ENCODE results near the gene ZSCAN22. TPM values are rescaled to one million over a fixed set of nuclear protein-coding genes. Genes with fewer than 3 reads are reported as not detected.

The ZSCAN22 gene
- total RNA-seq, 1 experiment from 2014 or later = 3.2 TPM

DNA sequence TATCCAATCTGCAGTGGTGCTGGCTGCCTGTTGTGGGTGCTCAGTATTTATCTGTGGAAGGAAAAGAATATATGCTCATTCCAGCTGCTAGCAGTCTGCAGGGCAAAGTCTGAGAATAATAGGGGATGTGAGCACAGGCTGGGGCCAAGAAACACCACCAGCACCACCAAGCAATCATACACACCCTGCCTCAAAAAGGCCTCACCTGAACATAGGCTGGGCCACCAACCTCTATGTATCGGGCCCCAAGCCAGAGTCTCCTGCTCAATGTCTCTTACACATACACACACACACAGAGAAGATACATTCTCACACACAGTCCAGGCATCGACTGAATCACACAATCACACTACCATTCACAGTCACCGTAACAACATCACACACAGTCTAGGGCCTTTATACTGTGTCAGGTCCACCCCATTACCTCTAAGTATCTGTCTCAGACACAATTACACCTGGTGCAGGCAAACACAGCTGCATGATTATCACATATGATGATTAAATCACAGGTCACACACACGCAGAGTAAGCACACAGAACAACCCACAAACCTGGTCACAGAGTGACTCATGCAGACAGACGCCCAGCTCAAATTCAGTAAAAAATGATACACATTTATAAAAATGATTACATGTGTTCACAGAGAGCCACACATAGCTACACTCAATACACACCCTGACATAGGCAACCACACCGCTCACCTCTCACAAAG, 1.3 kb upstream of the ZSCAN22 start (continued):
- TF ChIP-seq, protein P1, sequence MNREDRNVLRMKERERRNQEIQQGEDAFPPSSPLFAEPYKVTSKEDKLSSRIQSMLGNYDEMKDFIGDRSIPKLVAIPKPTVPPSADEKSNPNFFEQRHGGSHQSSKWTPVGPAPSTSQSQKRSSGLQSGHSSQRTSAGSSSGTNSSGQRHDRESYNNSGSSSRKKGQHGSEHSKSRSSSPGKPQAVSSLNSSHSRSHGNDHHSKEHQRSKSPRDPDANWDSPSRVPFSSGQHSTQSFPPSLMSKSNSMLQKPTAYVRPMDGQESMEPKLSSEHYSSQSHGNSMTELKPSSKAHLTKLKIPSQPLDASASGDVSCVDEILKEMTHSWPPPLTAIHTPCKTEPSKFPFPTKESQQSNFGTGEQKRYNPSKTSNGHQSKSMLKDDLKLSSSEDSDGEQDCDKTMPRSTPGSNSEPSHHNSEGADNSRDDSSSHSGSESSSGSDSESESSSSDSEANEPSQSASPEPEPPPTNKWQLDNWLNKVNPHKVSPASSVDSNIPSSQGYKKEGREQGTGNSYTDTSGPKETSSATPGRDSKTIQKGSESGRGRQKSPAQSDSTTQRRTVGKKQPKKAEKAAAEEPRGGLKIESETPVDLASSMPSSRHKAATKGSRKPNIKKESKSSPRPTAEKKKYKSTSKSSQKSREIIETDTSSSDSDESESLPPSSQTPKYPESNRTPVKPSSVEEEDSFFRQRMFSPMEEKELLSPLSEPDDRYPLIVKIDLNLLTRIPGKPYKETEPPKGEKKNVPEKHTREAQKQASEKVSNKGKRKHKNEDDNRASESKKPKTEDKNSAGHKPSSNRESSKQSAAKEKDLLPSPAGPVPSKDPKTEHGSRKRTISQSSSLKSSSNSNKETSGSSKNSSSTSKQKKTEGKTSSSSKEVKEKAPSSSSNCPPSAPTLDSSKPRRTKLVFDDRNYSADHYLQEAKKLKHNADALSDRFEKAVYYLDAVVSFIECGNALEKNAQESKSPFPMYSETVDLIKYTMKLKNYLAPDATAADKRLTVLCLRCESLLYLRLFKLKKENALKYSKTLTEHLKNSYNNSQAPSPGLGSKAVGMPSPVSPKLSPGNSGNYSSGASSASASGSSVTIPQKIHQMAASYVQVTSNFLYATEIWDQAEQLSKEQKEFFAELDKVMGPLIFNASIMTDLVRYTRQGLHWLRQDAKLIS (CRISPR knock-in tag; IDR thresholded peaks at IDR 0.05; ENCODE audit: borderline replicate concordance) = no peak
- TF ChIP-seq, protein P2, sequence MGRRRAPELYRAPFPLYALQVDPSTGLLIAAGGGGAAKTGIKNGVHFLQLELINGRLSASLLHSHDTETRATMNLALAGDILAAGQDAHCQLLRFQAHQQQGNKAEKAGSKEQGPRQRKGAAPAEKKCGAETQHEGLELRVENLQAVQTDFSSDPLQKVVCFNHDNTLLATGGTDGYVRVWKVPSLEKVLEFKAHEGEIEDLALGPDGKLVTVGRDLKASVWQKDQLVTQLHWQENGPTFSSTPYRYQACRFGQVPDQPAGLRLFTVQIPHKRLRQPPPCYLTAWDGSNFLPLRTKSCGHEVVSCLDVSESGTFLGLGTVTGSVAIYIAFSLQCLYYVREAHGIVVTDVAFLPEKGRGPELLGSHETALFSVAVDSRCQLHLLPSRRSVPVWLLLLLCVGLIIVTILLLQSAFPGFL (CRISPR knock-in tag; IDR thresholded peaks at IDR 0.05; ENCODE audit: borderline replicate concordance) = no peak
- no peak for TF ChIP-seq ZBTB21 (CRISPR knock-in tag; IDR thresholded peaks at IDR 0.05; ENCODE audit: borderline replicate concordance)
- no peak for TF ChIP-seq AR (CRISPR knock-in tag; IDR thresholded peaks at IDR 0.05)
- no peak for TF ChIP-seq ZNF671 (CRISPR knock-in tag; IDR thresholded peaks at IDR 0.05)
- no peak for TF ChIP-seq ZNF423 (CRISPR knock-in tag; IDR thresholded peaks at IDR 0.05)

GRCh38 chr19:58326501-58326913, 287 bp upstream of the ZSCAN22 start:
- H3K27ac Mint-ChIP-seq = no peak overlapping the region
- POLR2A ChIA-PET = interaction anchor here (0.9 to 1.5 kb wide), 5 partner anchors 36 to 143 kb away, joined by 3 to 9 read pairs (median 4); partner anchors contain the start of genes ZNF274, ZNF497 and ZNF584
- TF ChIP-seq SP1 (CRISPR knock-in tag; conservative IDR thresholded peaks at IDR 0.05) (no peak), KAT7 (CRISPR knock-in tag; IDR thresholded peaks at IDR 0.05; ENCODE audit: borderline replicate concordance) (no peak), FOXP1 (CRISPR knock-in tag; IDR thresholded peaks at IDR 0.05; ENCODE audit: borderline replicate concordance) (no peak), TP53 (CRISPR knock-in tag; IDR thresholded peaks at IDR 0.05) (no peak), ZNF512 (CRISPR knock-in tag; IDR thresholded peaks at IDR 0.05; ENCODE audit: borderline replicate concordance) (no peak), GTF2I (CRISPR knock-in tag; conservative IDR thresholded peaks at IDR 0.05) (no peak), ZNF138 (CRISPR knock-in tag; conservative IDR thresholded peaks at IDR 0.05) (no peak), AR (CRISPR knock-in tag; IDR thresholded peaks at IDR 0.05) (no peak)
- TF ChIP-seq, protein P3, sequence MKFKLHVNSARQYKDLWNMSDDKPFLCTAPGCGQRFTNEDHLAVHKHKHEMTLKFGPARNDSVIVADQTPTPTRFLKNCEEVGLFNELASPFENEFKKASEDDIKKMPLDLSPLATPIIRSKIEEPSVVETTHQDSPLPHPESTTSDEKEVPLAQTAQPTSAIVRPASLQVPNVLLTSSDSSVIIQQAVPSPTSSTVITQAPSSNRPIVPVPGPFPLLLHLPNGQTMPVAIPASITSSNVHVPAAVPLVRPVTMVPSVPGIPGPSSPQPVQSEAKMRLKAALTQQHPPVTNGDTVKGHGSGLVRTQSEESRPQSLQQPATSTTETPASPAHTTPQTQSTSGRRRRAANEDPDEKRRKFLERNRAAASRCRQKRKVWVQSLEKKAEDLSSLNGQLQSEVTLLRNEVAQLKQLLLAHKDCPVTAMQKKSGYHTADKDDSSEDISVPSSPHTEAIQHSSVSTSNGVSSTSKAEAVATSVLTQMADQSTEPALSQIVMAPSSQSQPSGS (CRISPR knock-in tag; IDR thresholded peaks at IDR 0.05; ENCODE audit: borderline replicate concordance, low read depth) = no peak
- TF ChIP-seq, protein P4, sequence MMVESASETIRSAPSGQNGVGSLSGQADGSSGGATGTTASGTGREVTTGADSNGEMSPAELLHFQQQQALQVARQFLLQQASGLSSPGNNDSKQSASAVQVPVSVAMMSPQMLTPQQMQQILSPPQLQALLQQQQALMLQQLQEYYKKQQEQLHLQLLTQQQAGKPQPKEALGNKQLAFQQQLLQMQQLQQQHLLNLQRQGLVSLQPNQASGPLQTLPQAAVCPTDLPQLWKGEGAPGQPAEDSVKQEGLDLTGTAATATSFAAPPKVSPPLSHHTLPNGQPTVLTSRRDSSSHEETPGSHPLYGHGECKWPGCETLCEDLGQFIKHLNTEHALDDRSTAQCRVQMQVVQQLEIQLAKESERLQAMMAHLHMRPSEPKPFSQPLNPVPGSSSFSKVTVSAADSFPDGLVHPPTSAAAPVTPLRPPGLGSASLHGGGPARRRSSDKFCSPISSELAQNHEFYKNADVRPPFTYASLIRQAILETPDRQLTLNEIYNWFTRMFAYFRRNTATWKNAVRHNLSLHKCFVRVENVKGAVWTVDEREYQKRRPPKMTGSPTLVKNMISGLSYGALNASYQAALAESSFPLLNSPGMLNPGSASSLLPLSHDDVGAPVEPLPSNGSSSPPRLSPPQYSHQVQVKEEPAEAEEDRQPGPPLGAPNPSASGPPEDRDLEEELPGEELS (CRISPR knock-in tag; IDR thresholded peaks at IDR 0.05) = no peak
- TF ChIP-seq, protein P5, sequence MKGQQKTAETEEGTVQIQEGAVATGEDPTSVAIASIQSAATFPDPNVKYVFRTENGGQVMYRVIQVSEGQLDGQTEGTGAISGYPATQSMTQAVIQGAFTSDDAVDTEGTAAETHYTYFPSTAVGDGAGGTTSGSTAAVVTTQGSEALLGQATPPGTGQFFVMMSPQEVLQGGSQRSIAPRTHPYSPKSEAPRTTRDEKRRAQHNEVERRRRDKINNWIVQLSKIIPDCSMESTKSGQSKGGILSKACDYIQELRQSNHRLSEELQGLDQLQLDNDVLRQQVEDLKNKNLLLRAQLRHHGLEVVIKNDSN (CRISPR knock-in tag; IDR thresholded peaks at IDR 0.05) = no peak

More at GRCh38 chr19:58326501-58326913, 287 bp upstream of the ZSCAN22 start:
- H3K9me3 Mint-ChIP-seq = no peaks in the 10 kb centered on the region
- CTCF ChIA-PET = interaction anchor here (0.9 to 2.3 kb wide), 8 partner anchors 12 to 193 kb away, joined by 3 to 12 read pairs (median 4); partner anchors contain the start of genes ZBTB45, ZNF497 and ZNF544
- DNase-seq (ENCODE audit: low spot score) (no peak), ATAC-seq (peak; percentile 19)
- no peaks in the 10 kb centered on the region for H3K27me3 Mint-ChIP-seq (ENCODE audit: low read depth)
- no peaks in the 10 kb centered on the region for H3K36me3 Mint-ChIP-seq
- peaks cover 4% of the 10 kb centered on the region; the same call in 1 of the 2 replicates for H3K4me1 Mint-ChIP-seq
- H3K4me3 Mint-ChIP-seq = no peak overlapping the region
